HG03469 (cell line): ENCODE results near the gene NCS1.

Experiments used
- ATAC-seq: cut with Tn5 transposase; IDR thresholded peaks from one replicate; pipeline ENCODE4 v1.9.1; 2021; ENCODE audit warnings: mild to moderate bottlenecking, moderate library complexity, moderate number of reproducible peaks; ENCODE audit not compliant: unreplicated experiment

Gene NCS1

DNA sequence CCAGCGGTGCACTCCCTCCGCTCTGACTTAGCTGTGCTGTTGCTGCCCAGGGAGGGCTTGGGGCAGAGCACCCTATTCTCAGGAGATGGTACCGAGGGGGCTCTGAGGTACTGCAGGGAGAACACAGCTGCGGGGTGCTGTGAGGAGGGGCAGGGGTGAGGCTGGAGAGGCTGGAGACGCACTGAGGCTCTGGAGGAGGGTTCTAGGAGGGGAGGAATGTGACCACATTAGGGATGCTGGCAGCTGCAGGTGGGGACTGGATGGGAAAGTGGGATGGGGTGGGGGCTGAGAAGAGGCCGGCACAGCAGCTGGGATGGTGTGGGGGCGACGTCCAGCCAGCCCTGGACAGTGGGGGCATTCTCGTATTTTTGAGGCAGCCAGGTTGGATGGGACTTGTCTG is 20.9 kb downstream of the NCS1 start:
- ATAC-seq, result no peak

GRCh38 chr9:130193531-130194377 is 21.6 kb downstream of the NCS1 start:
- no peak for ATAC-seq

DNA sequence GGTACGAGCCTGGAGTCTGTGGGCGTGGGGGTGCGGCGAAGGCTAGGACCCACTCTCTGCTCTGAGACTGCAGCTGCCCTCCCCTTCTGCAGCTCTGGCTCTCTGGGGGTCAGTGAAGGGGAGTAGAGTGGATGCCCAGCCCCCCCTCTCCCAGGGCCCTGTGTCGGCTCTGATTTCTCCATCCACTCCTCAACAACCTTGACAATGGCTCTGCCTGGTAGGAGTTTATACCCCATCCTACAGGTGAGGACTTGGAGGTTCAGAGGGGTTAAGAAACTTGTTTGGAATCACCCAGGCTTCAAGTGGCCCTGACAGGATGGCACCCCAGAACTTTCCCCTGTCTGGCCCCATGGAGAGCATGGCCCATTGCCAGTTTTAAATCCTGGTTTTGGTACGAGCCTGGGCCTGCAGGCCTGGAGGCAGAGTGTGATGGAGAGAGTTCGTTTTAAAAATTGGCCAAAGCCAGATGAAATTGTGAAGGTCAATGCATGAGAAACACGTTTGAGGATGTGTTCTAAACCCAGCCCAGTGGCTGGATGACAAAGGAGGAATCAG is 22.3 kb downstream of the NCS1 start:
- ATAC-seq, result no peak

GRCh38 chr9:130195638-130196037 is 23.4 kb downstream of the NCS1 start:
- no peak for ATAC-seq

- ATAC-seq, result no peak
These were observed 24.4 kb downstream of the NCS1 start for GRCh38 chr9:130196643-130197042.

GRCh38 chr9:130197386-130197785 is 25.2 kb downstream of the NCS1 start:
- no peak for ATAC-seq

DNA sequence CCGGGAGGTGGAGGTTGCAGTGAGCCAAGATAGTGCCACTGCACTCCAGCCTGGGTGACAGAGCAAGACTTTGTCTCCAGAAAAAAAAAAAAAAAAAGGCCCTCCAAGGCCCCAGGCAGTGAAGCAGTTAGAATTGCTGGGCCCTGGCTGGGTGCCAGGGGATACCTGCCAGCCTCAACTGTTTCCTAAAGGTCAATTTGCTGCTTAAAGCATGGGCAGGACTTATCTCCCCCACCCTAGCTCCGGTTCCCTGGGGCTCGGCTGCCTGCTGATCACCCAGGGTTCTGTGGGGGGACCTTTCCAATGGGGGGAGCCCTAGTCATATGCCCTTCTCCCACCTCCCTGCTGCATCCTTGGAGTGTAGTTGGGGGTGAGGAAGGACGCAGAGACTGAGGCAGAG is 25.7 kb downstream of the NCS1 start:
- no peak for ATAC-seq

DNA sequence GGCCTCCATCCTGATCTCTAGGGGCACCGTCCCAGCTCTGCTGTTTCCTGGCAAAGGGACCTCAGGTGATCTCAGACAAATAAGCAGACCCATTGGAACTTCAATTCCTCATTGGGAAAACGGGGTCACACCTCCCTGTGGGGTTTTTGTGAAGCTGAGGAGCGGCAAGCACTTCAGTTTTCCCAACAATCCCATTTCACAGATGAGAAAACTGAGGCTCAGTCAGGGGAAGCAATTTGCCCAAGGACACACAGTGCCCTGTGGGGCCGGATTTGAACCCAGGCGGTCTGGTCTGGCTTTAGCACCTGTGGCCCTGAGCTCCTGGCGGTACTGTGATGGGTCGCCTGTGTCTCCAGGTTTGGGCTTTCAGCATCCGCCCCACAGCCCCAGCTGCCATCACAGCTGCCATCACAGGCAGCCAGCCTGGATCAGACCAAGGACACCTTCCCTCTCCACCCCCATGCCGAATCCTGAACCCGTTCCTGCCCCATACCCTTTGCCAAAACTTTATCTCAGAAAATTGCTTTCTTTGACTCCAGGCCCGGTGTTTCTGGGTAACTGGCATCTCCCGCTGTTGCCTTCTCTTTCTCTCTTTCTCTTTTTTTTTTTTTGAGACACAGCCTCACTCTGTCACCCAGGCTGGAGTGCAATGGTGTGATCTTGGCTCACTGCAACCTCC is 26.4 kb downstream of the NCS1 start:
- no peak for ATAC-seq

GRCh38 chr9:130199605-130200004 is 27.4 kb downstream of the NCS1 start:
- ATAC-seq, result no peak

DNA sequence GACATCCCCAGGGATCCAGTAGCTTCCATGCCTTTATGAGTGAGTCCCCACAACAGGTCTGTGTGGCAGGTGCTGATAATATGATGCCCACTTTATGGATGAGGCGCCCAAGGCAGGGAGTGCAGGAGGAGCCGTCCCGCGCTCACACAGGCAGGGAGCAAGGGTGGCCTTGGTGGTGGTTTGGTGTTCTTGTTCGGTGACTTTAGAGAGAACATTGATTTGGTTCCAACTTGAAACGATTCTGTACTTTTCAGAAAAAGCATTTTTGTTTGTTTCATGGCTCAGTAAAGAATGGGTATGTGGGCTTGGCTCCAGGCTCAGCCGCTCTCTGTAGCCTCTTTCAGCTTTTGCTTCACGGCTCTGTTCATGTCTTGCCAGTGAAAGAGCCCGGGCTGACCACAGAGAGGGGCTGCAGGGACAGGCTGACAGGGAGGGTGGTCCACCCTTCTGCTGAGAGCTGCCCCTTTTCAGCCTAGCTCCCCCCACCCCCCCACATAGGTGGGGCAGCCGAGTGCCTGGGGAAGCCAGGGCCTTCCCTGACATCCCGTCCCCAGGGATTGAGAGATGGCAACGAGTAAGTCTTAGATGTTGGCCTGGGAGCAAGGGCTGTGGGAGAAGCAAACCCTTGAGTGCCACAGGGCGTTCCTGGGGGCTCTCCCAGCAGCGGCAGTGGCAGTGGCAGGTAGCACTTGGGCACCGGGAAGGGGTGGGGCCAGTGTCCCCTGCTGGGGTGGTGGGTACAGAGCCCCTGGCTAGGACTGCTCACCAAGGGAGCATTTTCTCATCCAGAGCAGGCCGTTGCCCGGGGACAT is 28.0 kb downstream of the NCS1 start:
- no peak for ATAC-seq

- no peak for ATAC-seq
These were observed 29.2 kb downstream of the NCS1 start for GRCh38 chr9:130201399-130201873.

DNA sequence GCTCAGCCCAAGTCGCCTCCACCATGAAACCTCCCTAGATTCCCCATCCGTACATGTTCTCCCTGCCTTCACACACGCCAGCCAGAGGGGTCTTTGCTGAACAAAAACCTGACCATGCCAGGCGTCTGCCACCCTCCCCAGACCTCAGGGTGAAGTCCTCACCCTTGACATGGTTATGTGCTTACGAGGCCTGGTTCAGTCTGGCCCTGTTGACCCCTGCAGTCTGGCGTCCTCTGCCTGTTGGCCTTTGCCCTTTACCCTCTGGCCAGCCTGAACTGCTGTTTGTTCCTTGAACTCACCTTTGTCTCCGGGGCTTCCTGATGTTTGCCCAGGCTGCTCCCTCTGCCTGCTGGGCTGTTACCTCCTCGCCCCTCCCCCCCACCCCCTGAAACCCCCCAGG is 29.8 kb downstream of the NCS1 start:
- no peak for ATAC-seq

DNA sequence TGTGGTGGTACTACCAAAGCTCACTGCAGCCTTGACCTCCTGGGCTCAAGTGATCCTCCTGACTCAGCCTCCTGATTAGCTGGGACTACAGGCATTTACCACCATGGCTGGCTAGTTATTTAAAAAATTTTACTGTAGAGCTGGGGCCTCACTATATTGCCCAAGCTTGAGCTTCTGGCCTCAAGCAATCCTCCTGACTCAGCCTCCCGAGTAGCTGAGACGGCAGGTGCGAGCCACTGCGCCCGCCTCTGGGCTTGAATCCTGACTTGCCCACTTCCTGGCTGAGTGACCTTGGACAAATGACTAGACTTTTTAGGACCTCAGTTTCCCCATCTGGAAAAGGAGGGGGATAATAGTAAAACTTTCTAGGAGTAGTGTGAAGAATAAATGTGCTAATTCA is 32.1 kb downstream of the NCS1 start:
- ATAC-seq, result no peak

GRCh38 chr9:130204959-130205358 is 32.8 kb downstream of the NCS1 start:
- ATAC-seq, result no peak

GRCh38 chr9:130205912-130206311 is 33.7 kb downstream of the NCS1 start:
- no peak for ATAC-seq

GRCh38 chr9:130206579-130206978 is 34.4 kb downstream of the NCS1 start:
- ATAC-seq, result no peak

GRCh38 chr9:130207241-130207992 is 35.2 kb downstream of the NCS1 start:
- ATAC-seq, result no peak

GRCh38 chr9:130208600-130209347 is 36.6 kb downstream of the NCS1 start:
- ATAC-seq, result no peak

DNA sequence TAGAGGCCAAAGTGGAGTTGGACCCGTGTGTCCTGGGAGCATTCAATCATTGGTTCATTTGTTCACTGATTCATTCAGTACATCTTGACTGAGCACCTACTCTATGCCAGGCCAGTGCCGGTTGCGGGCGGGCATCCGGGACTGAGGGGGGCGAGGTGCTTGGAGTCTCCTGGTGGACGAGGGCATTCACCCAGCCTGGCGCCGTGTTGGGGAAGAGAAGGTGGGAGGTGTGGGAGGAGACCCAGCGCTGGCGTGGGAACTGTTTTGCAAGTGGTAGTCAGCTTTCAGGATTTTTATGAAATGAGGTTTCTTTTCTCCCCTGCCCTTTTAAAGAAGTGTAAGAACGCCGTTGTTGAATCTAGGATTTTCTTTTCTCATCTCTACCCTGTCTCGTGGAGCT is 37.2 kb downstream of the NCS1 start:
- no peak for ATAC-seq
